Subcutaneous abdominal adipose tissue (tissue), 5 donors: ENCODE measurements around the gene RHOT1.
"Not testable (repeated sequence)": the region's sequence is repeated elsewhere in the genome, so short reads cannot be mapped to it uniquely, and the experiment has no call there.

Experiments
- H3K27ac ChIP-seq: one replicate; pipeline ENCODE4 v1.7.0; 2013; ENCODE audit warnings: low read depth, mild to moderate bottlenecking, inconsistent platforms, low read length, moderate library complexity
- H3K27me3 ChIP-seq, 5 donors: one replicate each; pipeline ENCODE4 v1.7.0; 2013; ENCODE audit warnings: low read length in 5 of 5, inconsistent platforms in 1 of 5; ENCODE audit not compliant: control insufficient read depth in 5 of 5, insufficient read depth in 4 of 5
- H3K36me3 ChIP-seq, 5 donors: one replicate each; pipeline ENCODE4 v1.7.0; 2013; ENCODE audit warnings: low read length in 5 of 5; ENCODE audit not compliant: control insufficient read depth in 5 of 5, insufficient read depth in 5 of 5
- H3K4me1 ChIP-seq, 5 donors: one replicate each; pipeline ENCODE4 v1.7.0; 2013; ENCODE audit warnings: low read length in 5 of 5, mild to moderate bottlenecking in 3 of 5, moderate library complexity in 1 of 5; ENCODE audit not compliant: control insufficient read depth in 5 of 5, insufficient read depth in 5 of 5
- H3K4me3 ChIP-seq, 5 donors: one replicate each; pipeline ENCODE4 v1.7.0; 2013; ENCODE audit warnings: low read length in 5 of 5, low read depth in 1 of 5
- H3K9ac ChIP-seq, 5 donors: one replicate each; pipeline ENCODE4 v1.7.0; 2013; ENCODE audit warnings: low read length in 5 of 5, mild to moderate bottlenecking in 4 of 5, moderate library complexity in 3 of 5
- H3K9me3 ChIP-seq, 5 donors: one replicate each; pipeline ENCODE4 v1.7.0; 2013; ENCODE audit warnings: low read length in 5 of 5; ENCODE audit not compliant: control insufficient read depth in 5 of 5
- donor health status: healthy.
- donor health status: healthy.
- donor health status: healthy.
- donor health status: healthy.
- donor health status: healthy.

Gene RHOT1

GRCh38 chr17:32120141-32120540, 22.2 kb upstream of the RHOT1 start:
- Histone ChIP-seq H3K4me1 (no peaks in the 10 kb centered on the region), H3K36me3 (no peaks in the 10 kb centered on the region), H3K9me3 (no peaks in the 10 kb centered on the region), H3K27ac (no peak overlapping the region), H3K27me3 (peaks cover 0 to 12% (median 2%) of the 10 kb centered on the region in 5 donors), H3K9ac (no peak overlapping the region), H3K4me3 (no peak overlapping the region)

GRCh38 chr17:32120716-32121115, 21.6 kb upstream of the RHOT1 start:
- Histone ChIP-seq H3K9me3 (no peaks in the 10 kb centered on the region), H3K27me3 (peaks cover 0 to 12% (median 2%) of the 10 kb centered on the region in 5 donors), H3K4me3 (no peak overlapping the region), H3K4me1 (no peaks in the 10 kb centered on the region), H3K36me3 (no peaks in the 10 kb centered on the region), H3K9ac (no peak overlapping the region), H3K27ac (no peak overlapping the region)

GRCh38 chr17:32123782-32124181, 18.5 kb upstream of the RHOT1 start:
- Histone ChIP-seq H3K36me3 (no peaks in the 10 kb centered on the region), H3K27me3 (peaks cover 0 to 5% (median 0%) of the 10 kb centered on the region in 5 donors), H3K9ac (no peak overlapping the region), H3K4me3 (no peak overlapping the region), H3K9me3 (no peaks in the 10 kb centered on the region), H3K4me1 (peaks cover 0 to 17% (median 13%) of the 10 kb centered on the region in 5 donors), H3K27ac (no peak overlapping the region)

DNA sequence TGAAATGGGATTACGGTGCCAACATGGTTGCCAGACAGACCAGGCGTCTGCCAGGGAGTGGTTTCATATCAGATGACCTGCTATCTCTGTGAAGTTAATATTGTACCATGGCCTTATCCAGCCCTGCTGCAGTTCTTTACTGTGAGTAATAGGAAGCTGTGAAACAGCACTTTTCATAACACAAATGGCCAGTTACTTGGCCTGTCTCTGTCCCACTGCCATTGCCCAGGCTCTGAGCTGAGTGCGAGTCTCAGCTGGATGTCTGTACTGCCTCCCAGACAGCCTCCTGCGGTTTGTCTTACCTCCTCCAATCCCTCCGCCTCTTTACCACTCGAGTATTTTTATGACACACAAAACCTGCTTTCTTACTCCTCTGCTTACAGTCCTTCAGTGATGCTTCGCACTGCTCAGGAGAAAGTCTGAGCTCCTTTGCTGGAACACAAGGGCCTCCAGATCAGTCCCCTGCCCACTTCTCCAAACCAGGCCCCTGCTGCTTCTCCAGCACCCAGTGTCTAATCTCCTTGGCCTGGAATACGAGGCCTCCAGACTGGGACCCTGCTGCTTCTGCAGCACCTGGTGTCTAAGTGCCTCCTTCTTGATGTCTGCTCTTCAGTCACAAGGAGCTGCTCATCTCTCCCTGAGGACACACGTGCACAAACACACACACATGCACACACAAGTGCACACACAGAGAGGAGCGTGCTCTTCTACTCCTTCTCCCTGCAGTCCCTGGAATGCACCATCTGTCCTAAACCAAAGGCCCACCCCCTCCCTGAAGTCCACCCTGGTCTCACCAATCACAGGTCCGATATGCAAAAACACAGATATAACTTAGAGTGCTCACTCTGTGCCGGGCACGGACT, 17.1 kb upstream of the RHOT1 start:
- H3K9me3 ChIP-seq, result no peaks in the 10 kb centered on the region
- no peak overlapping the region for H3K27ac ChIP-seq
- no peaks in the 10 kb centered on the region for H3K36me3 ChIP-seq
- peaks cover 0 to 17% (median 14%) of the 10 kb centered on the region in 5 donors for H3K4me1 ChIP-seq
- no peak overlapping the region for H3K4me3 ChIP-seq
- no peaks in the 10 kb centered on the region for H3K27me3 ChIP-seq
- no peak overlapping the region for H3K9ac ChIP-seq

DNA sequence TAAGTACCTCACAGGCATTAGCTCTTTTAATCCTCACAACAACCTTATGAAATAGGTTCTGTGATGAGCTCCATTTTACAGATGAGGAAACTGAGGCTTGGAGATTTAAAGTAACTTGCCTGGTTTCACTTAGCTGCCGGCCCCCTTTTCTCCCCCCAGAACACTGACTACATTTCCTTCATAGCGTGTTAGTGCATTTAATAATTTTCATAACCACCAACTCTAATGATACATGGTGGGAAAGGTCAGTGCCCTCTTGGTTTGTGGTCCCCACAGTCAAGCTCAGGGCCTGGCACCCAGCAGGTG, 16.5 kb upstream of the RHOT1 start:
- Histone ChIP-seq H3K4me3 (no peak overlapping the region), H3K9me3 (no peaks in the 10 kb centered on the region), H3K36me3 (no peaks in the 10 kb centered on the region), H3K9ac (no peak overlapping the region), H3K27me3 (no peaks in the 10 kb centered on the region), H3K4me1 (peaks cover 0 to 17% (median 14%) of the 10 kb centered on the region in 5 donors), H3K27ac (no peak overlapping the region)

DNA sequence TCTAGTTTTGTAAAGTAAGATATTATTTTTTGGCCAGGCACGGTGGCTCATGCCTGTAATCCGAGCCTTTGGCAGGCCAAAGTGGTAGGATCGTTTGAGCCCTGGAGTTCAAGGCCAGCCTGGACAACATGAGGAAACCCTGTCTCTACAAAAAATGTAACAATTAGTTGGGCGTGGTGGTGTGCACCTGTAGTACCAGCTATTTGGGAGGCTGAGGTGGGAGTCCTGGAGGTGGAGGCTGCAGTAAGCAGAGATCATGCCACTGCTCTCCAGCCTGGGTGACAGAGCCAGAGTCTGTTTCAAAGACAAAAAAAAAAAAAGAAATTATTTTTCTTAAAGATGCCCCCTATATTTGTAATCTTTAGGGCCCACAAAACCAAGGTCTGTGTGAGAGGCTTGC, 16.0 kb upstream of the RHOT1 start:
- Histone ChIP-seq H3K36me3 (no peaks in the 10 kb centered on the region), H3K9ac (no peak overlapping the region), H3K9me3 (no peaks in the 10 kb centered on the region), H3K27me3 (no peaks in the 10 kb centered on the region), H3K4me1 (peaks cover 0 to 17% (median 14%) of the 10 kb centered on the region in 5 donors), H3K4me3 (no peak overlapping the region), H3K27ac (no peak overlapping the region)

DNA sequence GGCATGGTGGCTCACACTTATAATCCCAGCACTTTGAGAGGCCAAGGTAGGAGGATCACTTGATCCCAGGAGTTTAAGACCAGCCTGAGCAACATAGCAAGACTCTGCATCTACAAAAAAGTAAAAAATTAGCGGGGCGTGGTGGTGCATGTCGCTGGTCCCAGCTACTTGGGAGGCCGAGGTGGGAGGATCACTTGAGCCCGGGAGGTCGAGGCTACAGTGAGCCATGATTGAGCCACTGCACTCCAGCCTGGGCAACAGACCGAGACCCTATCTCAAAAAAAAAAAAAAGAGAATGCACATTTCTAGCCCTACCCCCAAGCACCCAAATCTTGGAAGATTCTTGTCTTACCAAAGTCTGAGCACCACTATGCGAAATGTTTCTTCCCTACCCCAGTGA, 15.6 kb upstream of the RHOT1 start:
- no peaks in the 10 kb centered on the region for H3K9me3 ChIP-seq
- no peaks in the 10 kb centered on the region for H3K27me3 ChIP-seq
- peak overlapping the region in 4 of 5 donors; percentile 82 to 88 (median 84) for H3K4me3 ChIP-seq
- H3K4me1 ChIP-seq, result peaks cover 0 to 17% (median 14%) of the 10 kb centered on the region in 5 donors
- H3K9ac ChIP-seq, result peak overlapping the region in 2 of 5 donors; percentile 35 to 68
- peak overlapping the region; percentile 88 for H3K27ac ChIP-seq
- H3K36me3 ChIP-seq, result no peaks in the 10 kb centered on the region

DNA sequence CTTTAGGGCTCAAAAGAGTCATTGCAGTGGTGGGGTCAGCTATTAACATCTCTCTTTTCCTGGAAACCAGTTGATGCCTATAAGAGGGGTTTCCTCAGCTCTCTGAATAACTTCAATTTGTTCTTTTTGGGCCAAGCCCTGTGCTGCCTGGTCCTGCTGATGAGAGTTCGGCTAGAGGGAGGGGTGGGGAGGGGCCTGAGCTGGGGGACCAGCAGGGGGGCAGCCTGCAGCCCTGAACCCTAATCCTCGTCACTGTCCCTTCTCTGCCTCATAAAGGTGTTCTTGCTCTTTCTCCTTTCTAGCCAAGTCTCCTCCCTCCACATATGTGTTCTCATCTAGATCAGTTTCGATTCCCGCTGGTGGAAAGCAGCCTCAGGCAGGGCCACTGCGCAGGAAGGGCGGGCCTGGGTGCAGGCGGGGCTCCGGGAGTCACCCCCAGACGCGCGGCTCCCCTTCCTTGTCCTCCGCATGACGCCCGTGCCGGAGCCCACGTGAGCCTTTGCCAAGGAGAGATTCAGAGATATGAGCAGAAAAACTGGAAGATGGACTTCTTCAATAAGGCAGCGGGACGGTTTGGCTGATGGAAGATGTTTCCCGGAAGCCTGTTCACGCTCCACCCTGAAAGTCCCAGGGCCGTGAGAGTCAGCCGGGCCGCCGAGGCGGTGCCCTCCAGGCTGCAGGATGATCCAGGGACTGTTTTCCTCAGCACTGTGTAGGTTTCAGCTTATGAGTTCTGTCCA, 15.0 kb upstream of the RHOT1 start:
- peak overlapping the region; percentile 66 to 81 (median 74) for H3K9ac ChIP-seq
- H3K9me3 ChIP-seq, result no peaks in the 10 kb centered on the region

DNA sequence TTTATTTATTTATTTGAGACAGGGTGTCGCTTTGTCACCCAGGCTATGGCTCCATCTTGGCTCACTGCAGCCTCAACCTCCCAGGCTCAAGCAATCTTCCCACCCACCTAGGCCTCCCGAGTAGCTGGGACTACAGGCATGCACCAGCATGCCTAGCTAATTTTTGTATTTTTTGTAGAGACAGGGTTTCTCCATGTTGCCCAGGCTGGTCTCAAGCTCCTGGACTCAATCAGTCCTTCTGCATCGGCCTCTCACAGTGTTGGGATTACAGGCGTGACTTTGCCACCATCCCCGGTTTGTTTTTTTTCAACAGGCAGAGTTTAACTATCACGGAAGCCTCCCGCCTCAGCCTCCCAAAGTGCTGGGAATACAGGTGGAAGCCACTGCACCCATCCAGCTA, 13.8 kb upstream of the RHOT1 start:
- H3K9ac ChIP-seq, H3K27ac ChIP-seq, H3K36me3 ChIP-seq, H3K9me3 ChIP-seq, H3K27me3 ChIP-seq: not testable (repeated sequence)
- H3K4me3 ChIP-seq, result peak overlapping the region; percentile 30 to 88 (median 82)
- H3K4me1 ChIP-seq, result peaks cover 0 to 17% (median 14%) of the 10 kb centered on the region in 5 donors

More for the DNA sequence above, 15.0 kb upstream of the RHOT1 start:
- Histone ChIP-seq H3K27ac (peak overlapping the region; percentile 88), H3K27me3 (no peaks in the 10 kb centered on the region), H3K4me1 (peaks cover 0 to 17% (median 14%) of the 10 kb centered on the region in 5 donors), H3K36me3 (no peaks in the 10 kb centered on the region), H3K4me3 (peak overlapping the region; percentile 75 to 88 (median 83))

GRCh38 chr17:32135497-32136117, 6.7 kb upstream of the RHOT1 start:
- not testable (repeated sequence) for H3K4me3 ChIP-seq, H3K27ac ChIP-seq, H3K36me3 ChIP-seq, H3K9me3 ChIP-seq, H3K27me3 ChIP-seq, H3K4me1 ChIP-seq, H3K9ac ChIP-seq
